RKO (cell line): Measurements from ENCODE around the gene TPRG1.
"Not testable (repeated sequence)": the region's sequence is repeated elsewhere in the genome, so short reads cannot be mapped to it uniquely, and the experiment has no call there.

ENCODE experiments used
- DNase-seq: peaks from one replicate; pipeline ENCODE4 v3.0.0-alpha.2; 2016; ENCODE audit warnings: low spot score

TPRG1 gene

DNA sequence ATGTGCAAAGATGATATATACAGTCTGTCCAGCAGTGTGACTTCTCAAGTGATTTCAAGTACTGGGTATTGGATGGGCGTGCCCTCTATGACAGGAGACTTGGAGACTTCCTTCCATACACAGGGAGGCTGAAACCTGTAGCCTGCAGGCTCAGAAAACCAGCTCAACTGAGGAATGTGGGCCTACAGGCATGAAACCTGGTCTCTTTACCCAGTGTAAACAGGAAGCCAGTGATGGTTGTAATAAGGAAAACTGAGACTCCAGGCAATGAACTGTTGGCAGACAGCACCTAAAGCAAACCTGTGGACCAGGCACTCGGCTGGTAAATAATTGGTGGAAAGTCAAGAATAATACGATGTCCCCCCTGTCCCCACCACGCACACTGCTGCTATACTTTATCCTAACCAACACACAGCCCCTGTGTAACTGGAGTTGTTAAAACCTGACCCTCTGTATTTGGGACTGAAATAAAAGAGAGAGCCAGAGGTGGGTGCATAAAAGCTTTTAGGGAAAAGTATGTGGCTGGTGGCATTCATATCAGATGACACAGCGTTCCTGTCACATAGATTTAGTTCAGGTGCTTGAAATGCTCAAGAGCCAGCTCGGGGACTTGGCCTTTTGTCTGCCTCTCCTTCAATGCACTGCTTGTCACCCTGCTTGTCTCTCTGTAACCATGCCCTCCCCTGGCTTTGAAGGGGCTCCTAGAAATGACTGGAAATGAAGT lies 144.7 kb downstream of the TPRG1 start:
- no peak for DNase-seq

GRCh38 chr3:189317911-189318310 lies 146.1 kb downstream of the TPRG1 start:
- DNase-seq, result no peak

DNA sequence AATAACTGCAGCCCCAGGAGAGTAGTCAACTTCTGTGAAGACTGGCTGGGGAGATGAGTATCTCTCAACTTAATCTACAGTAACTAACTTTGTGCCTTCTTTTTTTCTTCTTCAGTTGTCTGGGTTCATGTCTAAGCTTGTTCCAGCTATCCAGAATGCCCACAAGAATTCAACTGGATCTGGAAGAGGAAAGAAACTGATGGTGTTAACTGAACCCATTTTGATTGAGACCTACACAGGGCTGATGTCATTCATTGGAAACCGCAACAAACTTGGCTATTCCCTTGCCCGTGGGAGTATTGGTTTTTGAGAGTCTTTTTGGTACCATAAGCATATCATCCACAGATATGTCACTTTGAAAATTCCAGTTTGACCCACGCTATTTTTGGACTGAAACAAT lies 148.7 kb downstream of the TPRG1 start:
- no peak for DNase-seq

- DNase-seq, result no peak
These were observed 150.6 kb downstream of the TPRG1 start for GRCh38 chr3:189322339-189322738.

GRCh38 chr3:189324538-189325138 lies 152.9 kb downstream of the TPRG1 start:
- DNase-seq, result peak; percentile 74

DNA sequence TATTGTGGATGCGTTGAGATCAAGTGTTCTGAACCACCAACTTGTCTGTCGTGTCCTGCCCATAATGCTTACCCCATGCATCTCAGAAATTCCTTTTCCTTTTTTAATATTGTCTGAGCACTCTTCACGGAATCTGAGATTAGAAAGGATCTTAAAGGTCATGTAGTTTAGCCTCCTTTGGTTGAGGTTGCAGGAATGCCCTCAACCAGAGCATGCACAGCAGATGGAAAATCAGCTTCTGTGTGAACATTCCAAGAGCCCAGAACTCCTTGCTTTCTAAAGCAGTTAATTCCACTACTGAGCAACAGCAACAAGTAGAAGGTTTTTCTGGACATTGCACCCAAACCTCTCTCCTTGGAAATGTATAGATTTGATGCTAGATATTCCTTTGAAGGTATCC lies 153.7 kb downstream of the TPRG1 start:
- no peak for DNase-seq

DNA sequence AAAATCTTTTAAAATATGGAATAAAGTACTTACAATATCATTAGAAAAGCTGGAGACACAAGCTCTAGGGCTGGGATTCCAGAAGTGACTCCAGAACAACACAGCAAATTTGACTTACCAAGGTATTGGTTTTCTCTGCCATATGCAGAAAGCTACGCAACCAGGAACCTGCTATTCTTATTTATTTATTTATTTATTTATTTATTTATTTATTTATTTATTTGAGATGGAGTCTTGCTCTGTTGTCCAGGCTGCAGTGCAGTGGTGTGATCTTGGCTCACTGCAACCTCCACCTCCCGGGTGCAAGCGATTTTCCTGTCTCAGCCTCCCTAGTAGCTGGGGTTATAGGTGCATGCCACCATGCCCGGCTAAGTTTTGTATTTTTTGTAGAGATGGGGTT lies 157.9 kb downstream of the TPRG1 start:
- DNase-seq, result not testable (repeated sequence)

GRCh38 chr3:189330066-189330465 lies 158.3 kb downstream of the TPRG1 start:
- DNase-seq, result no peak

DNA sequence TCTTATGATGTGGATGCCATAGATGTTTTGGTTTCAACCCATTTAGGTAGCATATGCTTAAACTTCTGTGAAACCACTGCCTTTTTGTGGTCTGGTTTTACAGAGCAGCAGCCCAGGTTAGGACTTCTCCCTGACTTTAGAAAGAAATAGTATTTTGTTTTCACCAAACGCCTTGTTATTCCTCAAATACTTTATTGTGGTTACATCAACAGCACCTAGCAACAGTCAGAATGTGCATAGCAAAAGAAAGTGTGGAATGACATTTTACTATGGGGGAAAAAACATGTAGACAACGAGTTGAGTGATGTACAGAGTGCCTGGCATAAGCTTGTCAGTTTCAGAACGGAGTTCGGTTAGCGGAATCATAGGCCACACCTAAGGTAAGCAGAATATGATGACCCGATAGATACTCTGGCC lies 159.2 kb downstream of the TPRG1 start:
- no peak for DNase-seq

DNA sequence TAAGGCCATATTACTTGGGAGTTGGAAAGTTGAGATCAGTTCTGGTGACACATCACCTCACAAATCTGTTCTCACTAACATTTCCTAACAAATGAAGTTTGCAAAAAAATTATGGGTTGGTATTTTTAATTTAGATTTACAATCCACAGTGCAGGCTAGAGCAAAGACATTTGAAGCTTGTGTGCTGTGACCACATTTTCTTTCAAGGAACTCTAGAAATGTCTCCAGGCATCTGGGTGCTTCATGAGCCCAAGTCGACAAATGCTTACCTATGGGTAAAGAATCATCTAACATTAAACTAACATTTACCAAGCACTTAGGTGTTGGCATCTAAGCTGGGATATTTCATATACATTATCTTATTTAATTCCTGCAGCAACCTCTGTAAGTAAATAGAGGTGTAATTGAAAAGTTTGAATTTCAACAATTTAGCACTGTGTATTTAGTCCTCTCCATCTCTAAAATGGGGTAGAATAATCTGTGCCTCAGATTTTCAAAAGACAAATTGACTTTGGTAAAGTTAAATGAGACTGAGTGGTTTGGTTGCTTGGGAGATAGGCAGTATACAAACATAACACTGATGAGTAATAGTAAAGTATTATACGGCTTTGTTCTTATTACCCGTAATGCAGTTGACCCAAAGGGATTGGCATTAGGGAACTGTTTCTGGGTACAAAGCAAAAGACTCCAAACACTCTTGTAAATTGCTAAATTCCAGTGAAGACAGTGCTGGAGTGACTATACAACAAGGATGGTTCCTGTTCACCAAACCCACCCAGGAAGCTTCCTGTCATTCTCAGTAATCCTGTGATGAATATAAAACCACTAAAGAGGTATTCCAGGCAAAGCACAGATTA lies 162.5 kb downstream of the TPRG1 start:
- DNase-seq, result no peak

DNA sequence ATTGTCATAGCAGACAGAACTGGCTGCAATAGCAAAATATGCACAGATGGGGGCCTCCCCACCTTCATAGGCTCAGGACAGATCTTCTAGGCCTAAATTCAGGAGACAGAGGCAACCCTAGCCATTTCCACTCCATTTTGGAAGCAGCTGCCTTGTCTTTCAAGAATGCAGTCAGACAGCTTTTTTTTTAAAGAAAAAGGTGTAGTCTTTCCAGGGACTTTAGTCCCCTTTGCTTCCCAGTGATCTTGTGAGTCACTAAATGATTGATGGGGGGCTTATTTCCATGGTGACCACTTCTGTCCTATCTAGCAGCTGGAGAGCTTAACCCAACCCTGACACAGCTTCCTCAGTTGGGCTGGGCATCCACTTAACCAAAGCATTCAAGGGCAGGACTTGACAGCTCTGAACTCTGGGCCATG lies 165.9 kb downstream of the TPRG1 start:
- no peak for DNase-seq

GRCh38 chr3:189338366-189338765 lies 166.6 kb downstream of the TPRG1 start:
- DNase-seq, result no peak

- DNase-seq, result no peak
These were observed 168.2 kb downstream of the TPRG1 start for GRCh38 chr3:189339996-189340395.

- DNase-seq, result peak; percentile 12
These were observed 169.1 kb downstream of the TPRG1 start for GRCh38 chr3:189340680-189341460.

GRCh38 chr3:189342811-189343210 lies 171.0 kb downstream of the TPRG1 start:
- DNase-seq, result no peak

- DNase-seq, result no peak
These were observed 173.2 kb downstream of the TPRG1 start for GRCh38 chr3:189344996-189345395.

GRCh38 chr3:189349772-189350171 lies 178.0 kb downstream of the TPRG1 start:
- no peak for DNase-seq

DNA sequence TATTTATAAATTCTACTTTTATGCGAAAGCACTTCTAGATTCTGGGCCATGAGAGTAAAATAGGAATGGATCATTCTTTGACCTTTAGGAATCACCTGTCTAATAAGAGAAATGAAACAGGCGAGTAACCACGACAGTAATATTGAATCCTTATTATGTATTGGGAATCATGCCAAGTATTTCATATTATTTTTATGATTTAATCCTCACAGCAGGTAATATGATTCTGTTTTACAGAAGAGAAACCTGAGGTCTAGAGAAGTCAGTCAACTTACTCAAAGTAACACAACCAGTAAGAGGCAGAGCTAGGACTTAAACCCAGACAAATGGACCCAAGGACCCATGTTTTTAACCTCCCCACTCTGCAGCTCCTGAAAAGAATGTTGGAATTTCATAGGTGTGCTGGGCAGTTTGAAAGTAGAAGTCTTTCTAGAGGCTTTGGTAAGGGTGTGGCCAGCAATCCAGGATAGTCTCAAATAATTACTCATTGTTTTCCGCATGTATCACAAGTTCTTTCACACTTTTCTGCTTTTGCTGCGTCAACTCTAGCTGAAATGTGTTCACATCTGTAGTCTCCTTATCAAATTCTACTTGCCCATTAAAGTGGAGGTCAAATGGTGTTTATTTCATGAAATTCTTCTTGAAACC lies 181.7 kb downstream of the TPRG1 start:
- no peak for DNase-seq

DNA sequence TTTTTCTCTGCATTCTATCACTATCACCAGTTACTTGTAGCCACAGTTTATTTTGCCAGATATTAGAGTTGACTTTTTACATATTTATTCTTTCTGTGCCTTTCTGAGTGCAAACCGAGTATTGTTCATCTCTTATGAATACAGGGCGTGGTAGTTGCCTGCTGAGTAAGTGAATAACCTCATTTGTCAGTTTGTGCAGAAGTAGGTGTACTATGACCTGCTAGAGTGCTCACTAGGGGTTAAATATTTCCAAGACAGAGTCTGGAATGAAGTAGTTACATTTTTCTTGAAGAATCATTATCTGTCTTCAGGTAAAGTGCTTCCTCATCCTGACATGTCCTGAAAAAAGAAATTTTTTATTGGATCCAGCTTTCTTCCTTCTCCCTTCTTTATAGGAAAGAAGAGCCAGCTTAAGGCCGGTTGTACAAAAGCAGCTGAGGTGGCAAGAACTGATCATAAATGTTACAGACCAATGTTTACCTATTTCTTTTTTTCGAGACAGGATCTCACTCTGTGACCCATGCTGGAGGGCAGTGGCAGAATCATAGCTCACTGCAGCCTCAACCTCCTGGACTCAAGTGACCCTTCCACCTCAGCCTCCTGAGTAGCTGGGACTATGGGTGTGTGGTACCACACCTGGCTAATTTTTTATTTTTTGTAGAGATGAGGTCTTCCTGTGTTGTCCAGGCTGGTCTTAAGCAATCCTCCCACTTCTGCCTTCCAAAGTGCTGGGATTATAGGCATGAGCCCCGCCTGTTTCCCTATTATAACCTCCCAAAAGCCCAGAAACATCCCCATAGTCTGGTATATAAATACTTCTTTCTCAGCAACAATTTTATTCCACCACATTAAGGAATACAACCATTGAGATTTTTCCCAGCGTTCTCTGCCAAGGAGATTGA lies 182.5 kb downstream of the TPRG1 start:
- DNase-seq, result no peak

DNA sequence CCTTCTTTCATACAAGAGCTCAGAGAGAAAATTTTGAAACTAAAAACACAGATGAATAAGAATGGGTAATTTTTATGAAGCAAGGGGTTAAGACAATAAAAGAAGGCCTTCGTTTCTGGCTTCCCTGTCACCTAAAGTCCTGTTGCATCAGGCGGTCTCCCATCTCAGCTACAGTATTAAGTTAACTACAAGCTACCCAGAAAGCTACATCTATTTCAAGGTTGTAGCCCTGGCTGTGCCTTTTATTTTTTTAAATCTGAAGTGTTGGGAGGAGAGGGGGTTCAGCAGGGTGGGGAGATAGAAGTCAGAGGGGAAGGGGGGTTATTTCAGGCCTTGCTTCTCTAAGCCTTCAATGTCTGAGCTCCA lies 183.3 kb downstream of the TPRG1 start:
- DNase-seq, result no peak
